ENCODE measurements around the gene CCNY.
"Not testable (repeated sequence)": the region's sequence is repeated elsewhere in the genome, so short reads cannot be mapped to it uniquely, and the experiment has no call there.

The CCNY gene

GRCh38 chr10:35334297-35334696, 2.0 kb upstream of the CCNY start:
- DNase-seq = no peak

DNA sequence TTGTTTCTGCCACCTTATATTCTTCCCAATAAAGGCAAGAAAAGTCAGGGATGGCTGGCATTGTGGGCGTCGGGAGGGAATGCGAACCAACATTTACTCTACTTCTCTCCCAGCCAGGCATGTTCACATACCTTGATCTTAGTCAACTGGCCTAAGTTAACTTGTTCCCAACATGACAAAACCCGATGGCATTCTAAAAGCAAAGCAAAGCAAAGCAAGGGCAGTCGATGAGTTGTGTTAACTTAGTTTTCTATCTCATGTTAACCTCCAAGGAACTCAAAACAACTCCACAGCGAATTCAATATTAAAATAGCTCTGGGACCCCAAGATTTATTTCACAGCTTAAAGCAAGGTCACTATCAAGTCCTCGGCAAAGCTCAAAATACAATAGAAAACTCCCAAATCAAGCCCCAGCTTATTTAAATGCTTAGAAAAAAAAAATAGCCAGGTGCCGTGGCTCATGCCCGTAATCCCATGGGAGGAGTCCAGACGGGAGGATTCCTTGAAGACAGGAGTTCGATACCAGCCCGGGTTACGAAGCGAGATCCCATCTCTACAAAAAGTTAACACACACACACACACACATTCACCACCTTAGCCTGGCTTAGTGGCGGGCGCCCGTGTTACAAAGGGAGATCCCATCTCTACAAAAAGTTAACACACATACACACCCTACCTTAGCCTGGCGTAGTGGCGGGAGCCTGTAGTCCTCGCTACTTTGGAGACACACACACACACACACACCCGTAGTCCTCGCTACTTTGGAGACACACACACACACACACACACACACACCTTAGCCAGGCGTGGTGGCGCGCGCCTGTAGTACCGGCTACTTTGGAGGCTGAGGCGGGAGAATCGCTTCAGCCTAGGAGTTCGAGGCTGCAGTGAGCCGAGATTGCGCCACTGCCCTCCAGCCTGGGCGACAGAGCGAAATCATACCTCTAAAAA, 901 bp upstream of the CCNY start:
- peak; percentile 6 for DNase-seq

GRCh38 chr10:35336921-35337823, 863 bp downstream of the CCNY start:
- peak; percentile 18 for DNase-seq

GRCh38 chr10:35339942-35340341, 3.6 kb downstream of the CCNY start:
- no peak for DNase-seq

DNA sequence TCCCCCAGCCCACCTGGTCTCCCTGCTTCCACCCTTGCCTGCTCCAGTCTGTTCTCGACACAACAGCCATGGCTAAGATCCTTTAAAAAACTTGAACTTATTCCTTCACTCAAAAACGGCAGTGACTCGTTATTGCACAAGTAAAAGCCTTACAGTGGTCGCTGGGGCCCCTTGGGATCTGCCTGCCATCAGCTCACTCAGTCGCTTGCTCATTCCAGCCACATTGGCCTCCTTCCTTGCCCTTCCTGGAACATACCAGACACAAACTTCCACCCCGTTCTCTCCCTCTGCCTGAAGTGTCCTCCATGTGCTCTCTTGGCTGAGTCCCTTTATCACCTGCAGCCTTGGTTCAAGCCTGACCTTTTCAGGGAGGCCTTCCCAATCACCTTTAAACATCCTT, 4.7 kb downstream of the CCNY start:
- DNase-seq = no peak

- DNase-seq = no peak
Measured at GRCh38 chr10:35341521-35341920, 5.2 kb downstream of the CCNY start.

GRCh38 chr10:35342183-35342753, 6.0 kb downstream of the CCNY start:
- DNase-seq = no peak

DNA sequence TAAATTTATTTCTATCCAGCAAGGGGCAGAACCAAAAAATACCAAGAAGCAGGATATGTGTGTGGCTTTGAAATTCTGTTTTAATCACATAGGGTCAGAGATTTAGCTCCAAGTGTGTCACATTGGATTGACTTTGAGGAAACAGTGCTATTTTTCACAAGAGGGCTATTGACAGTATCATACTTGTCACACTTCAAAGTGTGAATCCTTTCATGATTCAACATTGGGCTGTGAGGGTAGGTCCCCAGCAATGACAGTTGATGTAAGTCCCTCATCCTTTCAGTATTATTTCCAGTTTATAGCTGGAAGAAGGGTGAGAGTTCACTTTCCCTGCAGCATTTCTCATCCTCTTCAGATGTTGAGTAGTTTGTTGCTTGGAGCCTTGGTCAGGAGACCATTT, 7.4 kb downstream of the CCNY start:
- no peak for DNase-seq

GRCh38 chr10:35345383-35345742, 9.1 kb downstream of the CCNY start:
- DNase-seq = no peak

GRCh38 chr10:35346248-35346647, 9.9 kb downstream of the CCNY start:
- DNase-seq = no peak

- DNase-seq = no peak
Measured at GRCh38 chr10:35347121-35347562, 10.8 kb downstream of the CCNY start.

DNA sequence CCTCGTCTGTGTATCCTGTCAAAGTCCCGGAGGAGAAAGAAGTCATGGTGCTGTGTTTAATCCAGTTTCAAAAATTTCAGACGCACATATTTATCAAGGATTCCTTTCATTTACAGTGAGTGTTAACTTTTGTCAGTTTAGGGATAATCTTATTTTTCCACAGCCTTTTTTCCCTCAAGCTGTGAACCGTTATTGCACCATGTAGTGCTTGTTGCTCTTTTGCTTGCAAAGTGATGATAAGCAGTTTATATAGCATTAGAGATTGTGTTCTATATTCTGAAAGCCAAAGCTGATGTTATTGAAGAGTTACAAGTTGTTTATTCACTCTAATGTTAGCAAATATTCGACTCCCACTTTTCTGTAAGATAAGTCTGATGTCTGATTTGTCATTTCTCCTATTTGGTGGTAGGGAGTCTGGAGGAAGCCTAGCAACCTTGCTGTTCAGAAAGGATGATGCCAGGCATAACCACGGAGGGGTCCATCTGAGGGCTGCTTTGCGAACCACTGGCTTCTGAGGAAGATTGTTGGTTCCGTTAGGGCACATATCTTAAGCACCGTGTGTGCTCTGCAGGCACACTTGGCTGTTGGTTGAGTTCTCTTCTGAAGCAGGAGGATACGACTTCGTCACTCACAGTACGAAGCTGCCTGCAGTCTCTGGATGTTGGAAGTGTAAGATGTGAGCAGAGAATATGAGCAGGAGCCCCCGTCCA, 11.7 kb downstream of the CCNY start:
- DNase-seq = no peak

DNA sequence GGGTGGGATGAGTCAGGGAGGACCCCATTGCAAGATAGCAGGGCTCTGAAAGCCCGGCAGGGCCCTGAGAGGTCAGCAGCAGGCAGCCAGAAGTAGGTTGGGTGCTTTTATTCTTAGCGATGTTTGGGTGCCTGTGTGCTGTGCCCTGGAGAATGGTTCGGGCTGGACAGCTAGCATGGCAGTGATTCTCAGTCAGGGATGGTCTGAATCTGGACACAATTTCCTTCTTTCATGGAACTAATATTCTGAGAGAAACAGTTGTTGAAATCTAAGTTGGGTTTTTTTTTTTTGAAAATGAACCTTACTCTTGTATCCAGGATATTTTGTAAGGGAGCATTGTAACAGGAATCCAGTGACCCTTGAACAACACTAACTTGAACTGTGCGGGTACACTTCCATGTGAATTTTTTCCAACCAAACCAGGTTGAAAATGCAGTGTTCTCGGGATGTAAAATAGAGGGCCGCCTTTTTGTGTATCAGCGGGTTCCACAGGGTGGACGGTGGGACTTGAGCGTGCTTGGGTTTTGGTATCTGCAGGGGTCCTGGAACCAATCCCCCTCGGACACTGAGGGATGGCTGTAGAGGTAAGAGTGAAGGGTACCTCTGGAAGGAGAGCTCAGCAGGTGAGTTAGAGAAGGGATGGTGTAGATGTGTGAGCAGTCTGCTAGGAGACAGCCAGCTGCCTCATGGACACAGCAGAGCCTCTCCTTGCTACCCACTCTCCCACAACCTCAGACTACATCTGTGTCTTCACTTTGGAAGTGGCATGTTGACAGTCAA, 12.5 kb downstream of the CCNY start:
- DNase-seq = no peak

DNA sequence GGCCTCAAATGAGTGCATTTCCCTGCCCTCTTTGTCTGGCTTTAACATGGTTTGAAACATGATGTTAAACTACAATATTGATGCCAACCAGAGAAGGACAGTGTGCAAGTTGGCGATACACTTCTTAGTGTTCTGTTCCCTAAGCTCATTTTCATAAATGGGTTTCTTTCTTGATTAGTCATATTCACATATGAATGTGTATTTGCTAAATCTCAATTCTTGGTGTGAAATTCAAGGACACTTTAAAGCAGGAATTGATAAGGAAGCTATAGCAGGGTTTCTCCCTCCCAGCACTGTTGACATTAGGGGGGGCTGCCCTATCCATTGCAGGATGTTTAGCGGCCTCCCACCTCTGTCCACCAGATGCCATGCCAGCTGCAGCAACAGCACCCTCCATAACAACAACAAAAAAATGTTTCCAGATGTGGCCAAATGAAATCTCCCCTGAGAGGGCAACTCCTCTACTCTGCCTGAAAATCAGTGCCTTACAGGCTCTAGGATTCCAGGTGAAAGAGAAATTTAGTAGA, 13.1 kb downstream of the CCNY start:
- DNase-seq = no peak

GRCh38 chr10:35351021-35351420, 14.7 kb downstream of the CCNY start:
- no peak for DNase-seq

- DNase-seq = no peak
Measured at GRCh38 chr10:35352097-35352496, 15.8 kb downstream of the CCNY start.

DNA sequence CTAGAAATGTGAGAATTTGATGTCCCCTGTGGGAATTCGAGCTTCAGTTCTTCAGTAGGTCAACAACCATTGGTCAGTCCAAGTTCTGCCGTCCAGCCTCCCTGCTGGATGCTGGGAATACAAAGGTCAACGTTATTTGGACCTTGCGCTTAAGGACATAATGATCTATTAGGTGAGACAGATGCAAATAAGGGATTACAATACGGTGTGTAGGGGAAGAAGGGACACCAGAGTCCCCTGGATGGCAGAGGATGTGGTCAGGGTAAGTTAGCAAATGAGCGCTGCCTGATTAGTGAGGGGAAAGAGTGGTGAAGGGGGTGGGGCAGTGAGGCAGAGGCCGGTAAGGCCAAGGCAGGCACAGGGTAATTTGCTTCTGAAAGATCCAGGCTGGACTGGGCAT, 16.2 kb downstream of the CCNY start:
- DNase-seq = no peak

DNA sequence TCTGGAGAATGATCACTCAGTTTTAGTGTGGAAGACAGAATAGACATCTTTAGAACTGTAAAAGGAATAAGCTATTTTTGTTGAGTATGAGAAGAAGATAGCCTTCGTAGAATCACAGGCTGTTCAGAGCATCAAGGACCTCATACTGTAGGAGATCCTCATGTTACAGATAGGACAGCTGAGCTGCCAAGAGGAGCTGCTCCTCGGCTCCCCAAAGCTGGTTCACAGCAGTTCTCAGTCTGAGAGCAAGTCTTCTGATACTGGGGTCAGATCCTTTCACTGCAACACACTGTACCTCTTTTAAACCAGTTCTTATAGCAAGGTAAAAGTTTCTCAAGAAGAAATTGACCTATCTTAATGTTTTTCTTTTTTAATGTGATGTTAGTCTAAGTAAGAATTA, 17.1 kb downstream of the CCNY start:
- no peak for DNase-seq

- DNase-seq = no peak
Measured at GRCh38 chr10:35353805-35354204, 17.5 kb downstream of the CCNY start.

- DNase-seq = not testable (repeated sequence)
Measured at GRCh38 chr10:35354257-35354656, 17.9 kb downstream of the CCNY start.

DNA sequence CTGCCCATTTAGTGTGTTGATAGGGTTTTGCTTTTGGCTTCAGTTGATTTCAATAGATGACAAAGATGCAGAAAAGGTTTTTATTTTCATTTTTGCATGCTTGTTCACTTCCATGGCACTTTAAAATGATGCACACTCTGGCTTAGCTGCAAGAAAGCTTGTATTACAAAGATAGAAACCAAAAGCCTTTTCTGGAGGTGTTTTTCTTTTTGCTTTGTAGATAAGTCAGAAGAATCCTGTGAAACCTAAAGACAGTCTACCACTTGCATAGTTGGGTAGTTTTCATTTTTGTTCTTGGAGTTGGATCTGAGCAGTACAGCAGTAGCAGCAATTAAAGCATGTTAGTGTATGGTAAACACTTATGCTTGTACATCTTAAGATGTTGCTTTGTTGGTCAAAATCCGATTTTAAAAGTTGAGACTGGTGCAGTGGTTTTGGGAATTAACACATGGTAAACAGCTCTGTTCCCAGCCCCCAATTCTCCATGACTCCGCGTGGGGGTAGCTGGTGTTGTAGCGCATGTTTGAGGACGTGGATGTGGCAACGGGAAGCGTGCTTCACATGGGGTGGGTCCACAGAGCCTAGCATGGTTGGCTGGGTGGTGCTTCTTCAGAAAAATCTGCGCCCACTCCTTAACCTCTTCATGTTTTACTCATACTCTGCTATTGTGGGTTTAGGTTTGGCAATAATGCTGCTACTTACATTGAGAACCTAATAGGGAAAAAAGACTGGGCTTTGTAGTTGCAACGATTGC, 19.8 kb downstream of the CCNY start:
- no peak for DNase-seq
